Measurements from ENCODE around the gene HINT3.
"Not testable (repeated sequence)": the region's sequence is repeated elsewhere in the genome, so short reads cannot be mapped to it uniquely, and the experiment has no call there.

Gene HINT3

DNA sequence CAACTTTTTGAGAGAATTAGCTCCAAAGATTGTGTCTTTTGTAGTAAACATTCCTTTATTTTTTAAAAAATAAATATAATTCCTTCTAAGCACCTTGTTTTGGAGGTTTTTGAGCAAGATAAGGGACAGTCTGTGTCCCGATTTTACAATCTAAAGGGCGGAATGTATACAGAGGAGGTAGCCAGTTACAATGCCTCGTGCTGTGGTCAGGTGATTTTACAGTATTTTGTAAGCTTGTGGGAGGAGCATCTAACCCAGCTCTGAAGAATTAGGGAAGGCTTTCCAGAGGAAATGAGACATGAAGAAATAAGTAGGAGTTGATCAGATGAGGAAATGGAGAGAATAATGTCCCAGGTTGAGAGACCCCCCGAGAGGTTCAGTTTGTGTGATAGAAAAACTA is 1.3 kb downstream of the HINT3 start:
- peak; percentile 27 for DNase-seq (ENCODE audit: insufficient read length, low spot score)
- no peak for FAIRE-seq

GRCh38 chr6:125959041-125959440 is 2.5 kb downstream of the HINT3 start:
- FAIRE-seq = no peak

GRCh38 chr6:125961117-125961516 is 4.5 kb downstream of the HINT3 start:
- FAIRE-seq = no peak

More at GRCh38 chr6:125959041-125959440, 2.5 kb downstream of the HINT3 start:
- no peak for DNase-seq (ENCODE audit: insufficient read length, low spot score)

GRCh38 chr6:125962900-125963497 is 6.4 kb downstream of the HINT3 start:
- DNase-seq (ENCODE audit: insufficient read length, low spot score) (no peak), FAIRE-seq (no peak)

More at GRCh38 chr6:125961117-125961516, 4.5 kb downstream of the HINT3 start:
- no peak for DNase-seq (ENCODE audit: insufficient read length, low spot score)

DNA sequence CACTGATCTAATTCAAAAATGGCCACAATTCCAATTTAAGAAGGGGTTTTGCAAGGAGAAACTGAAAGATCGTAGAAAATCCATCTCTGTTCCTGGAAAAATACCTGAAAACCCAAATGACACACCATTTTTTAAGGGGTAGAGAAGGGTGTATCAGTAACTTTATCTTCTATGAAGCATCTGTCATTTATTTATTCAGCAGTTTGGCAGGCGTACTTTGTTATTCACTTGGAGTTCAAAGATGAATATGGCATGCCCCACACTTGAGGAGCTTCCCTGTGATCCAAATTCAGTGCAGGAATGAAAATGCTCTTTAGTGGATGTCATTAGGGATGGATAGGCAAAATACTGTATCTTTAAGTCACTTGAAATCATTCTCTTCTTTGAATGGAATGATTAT is 7.2 kb downstream of the HINT3 start:
- FAIRE-seq = no peak
- no peak for DNase-seq (ENCODE audit: insufficient read length, low spot score)

- FAIRE-seq = no peak
- no peak for DNase-seq (ENCODE audit: insufficient read length, low spot score)
Observed at GRCh38 chr6:125966569-125966968, 10.0 kb downstream of the HINT3 start.

- DNase-seq (ENCODE audit: insufficient read length, low spot score) = no peak
- FAIRE-seq = no peak
Observed at GRCh38 chr6:125968493-125968892, 11.9 kb downstream of the HINT3 start.

- no peak for DNase-seq (ENCODE audit: insufficient read length, low spot score)
- no peak for FAIRE-seq
Observed at GRCh38 chr6:125970760-125971159, 14.2 kb downstream of the HINT3 start.

GRCh38 chr6:125972478-125972877 is 15.9 kb downstream of the HINT3 start:
- DNase-seq (ENCODE audit: insufficient read length, low spot score); FAIRE-seq: not testable (repeated sequence)

DNA sequence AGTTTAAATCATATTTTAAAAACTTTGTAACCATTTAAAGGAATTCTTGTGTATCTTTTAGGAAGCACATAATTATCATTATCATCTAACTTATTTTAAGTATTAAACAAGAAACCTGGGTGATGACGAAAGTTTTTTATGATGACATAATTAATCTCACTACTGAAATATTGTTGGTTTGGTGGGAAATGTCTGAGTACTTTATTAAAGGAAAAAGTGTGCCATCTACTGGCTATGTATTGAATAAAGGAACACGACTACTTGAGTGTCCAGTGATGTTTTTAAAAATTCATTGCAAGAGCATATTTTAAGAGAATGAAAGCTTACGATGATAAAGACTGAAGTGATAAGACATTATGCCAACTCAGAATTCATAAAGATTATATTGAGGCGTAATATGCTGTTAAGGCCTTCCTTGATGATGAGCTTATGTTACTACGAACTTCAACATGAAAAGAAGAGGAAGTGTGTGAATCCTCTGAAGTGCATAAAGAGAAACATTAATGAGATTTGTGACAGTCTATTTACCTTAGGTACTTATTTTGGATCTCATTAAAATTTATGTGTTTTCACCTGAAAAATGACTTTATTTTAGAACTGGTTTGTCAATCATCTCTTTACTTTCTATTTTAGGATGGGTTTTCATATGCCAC is 17.8 kb downstream of the HINT3 start:
- DNase-seq (ENCODE audit: insufficient read length, low spot score) = no peak
- no peak for FAIRE-seq

DNA sequence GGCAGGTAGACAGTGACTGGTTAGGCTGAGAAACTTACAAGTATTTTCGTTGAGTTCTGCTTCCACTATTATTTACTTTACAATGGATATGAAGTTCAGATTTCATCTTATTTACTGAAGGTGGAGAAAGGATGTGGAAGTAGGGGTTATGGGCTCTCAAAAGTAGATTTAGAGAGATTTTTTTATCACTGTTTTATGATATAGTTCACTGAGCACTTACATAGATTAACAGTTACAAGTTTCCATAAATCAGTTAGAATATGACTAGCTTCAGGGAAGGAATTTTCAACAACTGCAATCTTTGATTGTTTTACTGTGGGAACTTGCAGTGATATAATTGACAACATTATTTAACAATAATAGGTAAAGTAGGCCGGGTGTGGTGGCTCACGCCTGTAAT is 22.5 kb downstream of the HINT3 start:
- DNase-seq (ENCODE audit: insufficient read length, low spot score) (no peak), FAIRE-seq (no peak)

- DNase-seq (ENCODE audit: insufficient read length, low spot score) (no peak), FAIRE-seq (no peak)
Observed at GRCh38 chr6:125981571-125982185, 25.1 kb downstream of the HINT3 start.

DNA sequence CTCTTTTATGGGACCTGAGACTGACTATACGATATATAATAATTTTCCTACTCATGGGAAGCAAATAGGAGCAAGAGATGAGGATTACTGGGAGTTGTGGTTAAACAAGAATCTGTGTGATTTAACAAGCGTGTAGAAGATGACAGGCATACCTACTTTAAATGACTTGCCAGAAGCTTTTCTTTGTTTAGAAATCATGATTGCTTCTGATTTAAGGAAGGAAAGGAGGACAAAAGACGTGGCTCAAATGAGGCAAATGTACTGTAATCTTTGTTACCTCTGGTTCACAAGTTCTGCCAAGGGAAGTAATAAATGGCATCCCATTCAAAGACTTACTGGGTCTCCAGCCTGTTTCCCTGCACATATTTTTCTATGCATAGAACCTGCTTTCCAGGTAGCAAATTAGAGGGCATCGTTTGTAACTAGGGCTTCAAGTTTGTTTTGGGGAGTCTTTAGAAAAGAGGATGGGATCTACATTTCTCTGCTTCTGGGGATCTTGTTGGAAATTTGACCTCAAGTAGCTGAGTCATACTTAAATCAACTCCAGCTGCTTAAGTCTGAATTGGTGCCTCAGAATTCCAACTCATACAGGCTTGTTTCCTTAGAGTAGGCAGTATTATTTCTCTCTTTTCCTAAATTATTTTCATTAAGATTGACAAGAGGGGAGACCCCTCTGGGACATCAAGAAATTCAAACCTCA is 26.8 kb downstream of the HINT3 start:
- no peak for DNase-seq (ENCODE audit: insufficient read length, low spot score)
- FAIRE-seq = no peak

DNA sequence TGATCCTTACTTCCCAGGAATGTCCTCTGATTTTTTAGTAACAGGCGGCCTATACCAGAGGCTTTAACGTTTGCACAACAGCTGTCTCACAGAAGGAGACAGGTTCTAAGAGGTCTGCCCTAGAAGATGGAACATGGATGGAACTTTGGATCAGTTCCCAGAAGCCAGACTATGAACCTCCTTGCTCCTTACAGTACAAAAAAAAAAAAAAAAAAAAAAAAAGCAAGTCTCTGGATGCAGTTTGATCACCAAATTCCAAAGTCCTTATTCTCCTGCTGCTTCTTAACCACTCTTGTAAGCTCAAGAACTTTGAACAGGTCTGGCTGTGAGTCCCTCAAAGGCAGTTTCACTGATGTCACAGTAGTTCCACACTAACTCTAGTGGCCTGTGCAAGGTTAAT is 27.7 kb downstream of the HINT3 start:
- FAIRE-seq (no peak), DNase-seq (ENCODE audit: insufficient read length, low spot score) (no peak)

GRCh38 chr6:125985522-125985921 is 29.0 kb downstream of the HINT3 start:
- DNase-seq (ENCODE audit: insufficient read length, low spot score) = no peak

DNA sequence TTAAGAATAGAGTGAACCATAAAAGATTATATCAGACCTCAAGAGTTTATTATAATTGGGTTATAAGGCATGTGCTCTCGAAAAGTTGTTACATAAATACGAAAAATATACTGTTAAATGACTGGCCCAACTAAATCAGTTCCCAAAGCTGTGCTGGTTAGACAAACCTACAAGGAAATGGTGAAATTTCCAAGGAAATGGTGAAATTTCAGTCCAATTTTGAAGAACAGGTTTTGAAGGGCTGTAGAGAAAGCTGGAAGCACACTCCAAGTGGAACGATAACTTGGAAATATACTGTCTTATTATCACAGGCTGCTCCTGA is 29.4 kb downstream of the HINT3 start:
- FAIRE-seq (no peak), DNase-seq (ENCODE audit: insufficient read length, low spot score) (no peak)

More at GRCh38 chr6:125985522-125985921, 29.0 kb downstream of the HINT3 start:
- FAIRE-seq = no peak

GRCh38 chr6:125986301-125987025 is 29.9 kb downstream of the HINT3 start, which contains the start of gene TRMT11:
Gene TRMT11, plus strand, starts transcription at chr6:125986540. Its CDS starts 11 bp downstream, at chr6:125986551.
- peak; percentile 49 for FAIRE-seq

GRCh38 chr6:125987026-125987617 is 30.6 kb downstream of the HINT3 start:
- DNase-seq (ENCODE audit: insufficient read length, low spot score) = no peak
- FAIRE-seq = no peak

More at GRCh38 chr6:125986301-125987025, 29.9 kb downstream of the HINT3 start, which contains the start of gene TRMT11:
- DNase-seq (ENCODE audit: insufficient read length, low spot score) = peak; percentile 95

DNA sequence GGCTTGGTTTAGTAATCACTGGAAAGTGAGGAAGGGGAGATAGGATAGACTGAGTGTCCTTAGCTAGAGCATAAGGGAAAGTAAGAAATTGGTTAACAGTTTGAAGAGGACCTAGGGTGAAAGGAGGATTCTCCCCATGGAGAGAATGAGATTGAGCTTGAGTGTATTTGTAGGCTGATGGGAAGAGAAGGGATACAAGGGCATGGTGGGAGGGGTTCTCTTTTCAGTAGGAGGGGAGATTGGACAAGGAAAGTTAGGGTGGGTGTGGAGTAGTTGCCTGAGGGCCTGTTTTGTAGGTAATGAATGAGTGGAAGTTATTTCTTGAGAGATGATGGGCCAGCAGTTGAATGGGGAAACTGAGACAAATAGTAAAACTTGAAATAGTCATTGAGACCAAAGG is 31.7 kb downstream of the HINT3 start:
- FAIRE-seq (no peak), DNase-seq (ENCODE audit: insufficient read length, low spot score) (no peak)

DNA sequence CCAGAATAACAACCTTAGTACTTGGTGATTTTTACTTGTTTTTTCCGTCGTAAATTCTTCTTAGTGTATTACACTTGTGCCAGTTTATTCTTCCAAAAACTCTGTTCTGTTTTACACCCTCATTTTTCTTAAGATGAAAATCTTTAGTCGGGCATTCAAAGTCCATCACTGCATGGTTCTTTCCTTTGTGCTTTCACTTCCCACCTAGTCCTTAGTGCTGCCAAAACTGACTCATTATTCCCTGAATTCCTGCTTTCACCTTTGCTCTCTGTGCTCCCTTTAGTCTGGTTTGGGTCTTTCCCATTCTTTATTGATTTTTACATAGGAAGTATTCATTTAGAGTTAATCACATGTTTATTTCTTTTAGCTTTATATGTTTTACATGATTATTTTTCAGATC is 33.1 kb downstream of the HINT3 start:
- no peak for FAIRE-seq
- DNase-seq (ENCODE audit: insufficient read length, low spot score) = no peak

Measured in HTR-8/SVneo (cell line).